ENCODE measurements around the gene CIAO3.

CIAO3 gene

GRCh38 chr16:711548-712320, 29.1 kb downstream of the CIAO3 start:
- peak; percentile 47 to 75 (median 70) for DNase-seq (ENCODE audit: low read depth in 2 of 3, low spot score in 1 of 3)

- DNase-seq (ENCODE audit: low read depth in 2 of 3, low spot score in 1 of 3) = no peak
Observed at GRCh38 chr16:711084-711483, 29.7 kb downstream of the CIAO3 start.

- DNase-seq (ENCODE audit: low read depth in 2 of 3, low spot score in 1 of 3) = no peak
Observed at GRCh38 chr16:710500-711075, 30.2 kb downstream of the CIAO3 start.

GRCh38 chr16:709566-710499, 31.0 kb downstream of the CIAO3 start:
- DNase-seq (ENCODE audit: low read depth in 2 of 3, low spot score in 1 of 3) = no peak

GRCh38 chr16:708959-709358, 31.8 kb downstream of the CIAO3 start:
- DNase-seq (ENCODE audit: low read depth in 2 of 3, low spot score in 1 of 3) = no peak

- no peak for DNase-seq (ENCODE audit: low read depth in 2 of 3, low spot score in 1 of 3)
Observed at GRCh38 chr16:708019-708418, 32.8 kb downstream of the CIAO3 start.

GRCh38 chr16:707062-707538, 33.7 kb downstream of the CIAO3 start:
- no peak for DNase-seq (ENCODE audit: low read depth in 2 of 3, low spot score in 1 of 3)

GRCh38 chr16:706189-707061, 34.4 kb downstream of the CIAO3 start:
- DNase-seq (ENCODE audit: low read depth in 2 of 3, low spot score in 1 of 3) = no peak

- no peak for DNase-seq (ENCODE audit: low read depth in 2 of 3, low spot score in 1 of 3)
Observed at GRCh38 chr16:705431-706188, 35.2 kb downstream of the CIAO3 start, which contains the start of gene FBXL16. Gene FBXL16, minus strand, starts transcription at chr16:705801. Its CDS starts 8,396 bp downstream, at chr16:697405.

- DNase-seq (ENCODE audit: low read depth in 2 of 3, low spot score in 1 of 3) = no peak
Observed at GRCh38 chr16:704552-705380, 36.0 kb downstream of the CIAO3 start.

GRCh38 chr16:704047-704446, 36.8 kb downstream of the CIAO3 start:
- DNase-seq (ENCODE audit: low read depth in 2 of 3, low spot score in 1 of 3) = no peak

GRCh38 chr16:703406-703805, 37.4 kb downstream of the CIAO3 start:
- no peak for DNase-seq (ENCODE audit: low read depth in 2 of 3, low spot score in 1 of 3)

GRCh38 chr16:702341-702740, 38.5 kb downstream of the CIAO3 start:
- no peak for DNase-seq (ENCODE audit: low read depth in 2 of 3, low spot score in 1 of 3)

- no peak for DNase-seq (ENCODE audit: low read depth in 2 of 3, low spot score in 1 of 3)
Observed at GRCh38 chr16:700684-701584, 39.9 kb downstream of the CIAO3 start.

- no peak for DNase-seq (ENCODE audit: low read depth in 2 of 3, low spot score in 1 of 3)
Observed at GRCh38 chr16:698911-699671, 41.7 kb downstream of the CIAO3 start.

- peak; percentile 40 to 60 (median 53) for DNase-seq (ENCODE audit: low read depth in 2 of 3, low spot score in 1 of 3)
Observed at GRCh38 chr16:695355-696089, 45.3 kb downstream of the CIAO3 start.
